K562 (cell line): ENCODE results near the gene CBX8. TPM values are rescaled to one million over a fixed set of nuclear protein-coding genes. Genes with fewer than 3 reads are reported as not detected.

Experiments used
- ATAC-seq: fragments of 200-7000 bp; cut with Tn5 transposase; 3 replicates; pipeline ENCODE4 v1.9.1; 2020; ENCODE audit warnings: moderate library complexity
- BruUV-seq: library from RNA; stranded (reverse); fragments of 400-500 nt; replicated peaks from 2 replicates; lab custom pipeline; 2021; lab: Mats Ljungman, UMichigan
- CTCF ChIA-PET: fragments of 300-600 bp; formaldehyde crosslinking; extraction: SDS; loops from one replicate; lab custom pipeline; 2021; ENCODE audit warnings: low intra/inter-chr PET ratio; lab: Yijun Ruan, JAX
- POLR2A ChIA-PET: fragments of 300-600, 350-650 bp; sonication (Branson Sonifier 250); formaldehyde crosslinking; extraction: SDS; loops from one replicate; lab custom pipeline; 2021; ENCODE audit warnings: antibody characterized with exemption, inconsistent platforms; lab: Yijun Ruan, JAX
- DNase-seq, 4 experiments: peaks; one replicate each; pipeline versions ENCODE4 v3.0.0 to v3.0.0-alpha.2; 2011 to 2018; ENCODE audit warnings: low spot score in 3 of 4, mixed read lengths in 3 of 4; ENCODE audit errors: extremely low read depth in 1 of 4
- FAIRE-seq: peaks from 2 replicates; lab custom pipeline; 2011; peaks lifted over from hg19 to GRCh38; lab: Jason Lieb, UNC
- H2AFZ ChIP-seq: 2 replicates; pipeline ENCODE4 v1.6.0; 2011; ENCODE audit warnings: low read depth, low read length, control low read depth, inconsistent platforms
- H3K27ac ChIP-seq: fragments of 200-600 bp; 3 replicates; pipeline ENCODE4 v1.8.0; 2011; ENCODE audit warnings: low read depth, mild to moderate bottlenecking, control low read depth, inconsistent platforms, low read length, moderate library complexity, mixed read lengths; ENCODE audit errors: extremely low read depth
- H3K27me3 ChIP-seq, 2 experiments: fragments of 300-600 bp in 1 of 2; 2 replicates in 1 of 2; 3 replicates in 1 of 2; pipeline versions ENCODE4 v1.6.0 to v1.8.0; 2011; ENCODE audit warnings: inconsistent platforms in 2 of 2, low read length in 2 of 2, mild to moderate bottlenecking in 1 of 2, mixed read lengths in 1 of 2, moderate library complexity in 1 of 2; ENCODE audit not compliant: control insufficient read depth in 2 of 2, insufficient read depth in 2 of 2
- H3K36me3 ChIP-seq: fragments of 300-600 bp; 3 replicates; pipeline ENCODE4 v1.8.0; 2011; ENCODE audit warnings: mild to moderate bottlenecking, low read length, inconsistent platforms; ENCODE audit not compliant: control insufficient read depth, insufficient read depth
- H3K4me1 ChIP-seq, 2 experiments: fragments of 200-600 bp in 1 of 2; replicated peaks in 1 of 2; 2 replicates in 1 of 2; 3 replicates in 1 of 2; pipeline versions ENCODE4 v1.5.1 to v1.8.0; 2011; ENCODE audit warnings: inconsistent platforms in 2 of 2, low read length in 2 of 2, mild to moderate bottlenecking in 1 of 2, mixed read lengths in 1 of 2, moderate library complexity in 1 of 2; ENCODE audit not compliant: control insufficient read depth in 2 of 2, insufficient read depth in 2 of 2
- H3K4me2 ChIP-seq: 2 replicates; pipeline ENCODE4 v1.6.1; 2011; ENCODE audit warnings: low read length, control low read depth, inconsistent platforms, mixed read lengths; ENCODE audit not compliant: insufficient read depth
- H3K4me3 ChIP-seq: fragments of 200-600 bp; sonication (generic), shearing (Covaris generic); 2 replicates; pipeline ENCODE4 v1.5.1; 2016; ENCODE audit warnings: control low read depth, inconsistent platforms
- H3K79me2 ChIP-seq: fragments of 200-600 bp; 3 replicates; pipeline ENCODE4 v1.8.0; 2011; ENCODE audit warnings: low read length, inconsistent platforms; ENCODE audit not compliant: control insufficient read depth, insufficient read depth
- H3K9ac ChIP-seq, 2 experiments: 2 replicates each; pipeline versions ENCODE4 v1.6.0 to v1.6.1; 2011; ENCODE audit warnings: low read depth in 2 of 2, low read length in 2 of 2, control low read depth in 1 of 2, inconsistent platforms in 1 of 2, mild to moderate bottlenecking in 1 of 2, mixed read lengths in 1 of 2; ENCODE audit not compliant: insufficient read depth in 1 of 2
- H3K9me1 ChIP-seq: one replicate; pipeline ENCODE4 v1.6.0; 2011; ENCODE audit warnings: inconsistent platforms, mild to moderate bottlenecking, low read length, moderate library complexity; ENCODE audit not compliant: control insufficient read depth, insufficient read depth
- H3K9me3 ChIP-seq: replicated peaks from 2 replicates; pipeline ENCODE4 v1.5.1; 2011; ENCODE audit warnings: low read depth, low read length, inconsistent platforms; ENCODE audit not compliant: control insufficient read depth, insufficient read depth
- H4K20me1 ChIP-seq: replicated peaks from 2 replicates; pipeline ENCODE4 v1.6.1; 2011; ENCODE audit warnings: low read length, inconsistent platforms, mixed read lengths; ENCODE audit not compliant: control insufficient read depth, insufficient read depth
- C11orf30 ChIP-seq: fragments of 450-650 bp; IDR thresholded peaks from 2 replicates; pipeline ENCODE4 v1.6.1; 2016; ENCODE audit warnings: low read depth, mild to moderate bottlenecking
- KLF16 ChIP-seq: IDR thresholded peaks from 2 replicates; pipeline ENCODE4 v1.6.1; 2016; ENCODE audit warnings: antibody characterized with exemption
- NFE2 ChIP-seq: IDR thresholded peaks from 2 replicates; pipeline ENCODE4 v1.6.1; 2014; ENCODE audit warnings: antibody characterized with exemption, low read depth
- NFIC ChIP-seq: fragments of 450-650 bp; IDR thresholded peaks from 2 replicates; pipeline ENCODE4 v1.6.1; 2017; ENCODE audit warnings: mild to moderate bottlenecking, inconsistent platforms
- WGBS: fragments of 100-300 bp; shearing (Covaris generic); methylation state at CpG from one replicate; pipeline ENCODE4 v1.1.6; 2016; ENCODE audit warnings: low coverage, mixed read lengths; ENCODE audit not compliant: insufficient coverage; ENCODE audit errors: missing lambda C conversion rate; 5-methylcytosine and 5-hydroxymethylcytosine counted together
- in situ Hi-C: fragments of 300-500 bp; cut with MboI; formaldehyde crosslinking; loops from 4 replicates; pipeline ENCODE4 v1.15.0; 2018; ENCODE audit warnings: inconsistent platforms, mixed read lengths
- intact Hi-C: fragments of 100-400 bp; cut with micrococcal nuclease; formaldehyde crosslinking; loops from 2 replicates; pipeline ENCODE4 v1.14.2; 2022
- polyA plus RNA-seq, 8 experiments: library from polyadenylated mRNA; depleted of rRNA in 4 of 8; stranded (reverse) in 5 of 8; unstranded in 3 of 8; fragments of >200 nt; fragmentation: Nextera tagmentation in 2 of 8; fragmentation: Illumina TruSeq in 1 of 8; extraction: Ambion mirVana in 2 of 8; extraction: Trizol in 1 of 8; gene quantifications; 2 replicates each; pipeline versions ENCODE4 v1.2.1 to v1.2.3, GENCODE V29; 2011 to 2014; ENCODE audit warnings: inconsistent platforms in 1 of 8, missing spikeins in 1 of 8
- total RNA-seq, 7 experiments: library from RNA; depleted of rRNA in 6 of 7; stranded (reverse); fragments of >200 nt in 6 of 7; fragmentation: Illumina TruSeq in 2 of 7; extraction: Trizol in 2 of 7; gene quantifications; 2 replicates each; pipeline versions ENCODE4 v1.2.1 to v1.2.3, GENCODE V29; 2011 to 2021; ENCODE audit warnings: low replicate concordance in 1 of 7

CBX8 gene
- total and polyA plus RNA-seq, 9 of the 15 experiments (the other 6 are each of a cell fraction or from before 2014, with no cell fraction given), result 0.08 to 11.9 (median 2.6) TPM

GRCh38 chr17:79769570-79770506 is 27.0 kb downstream of the CBX8 start:
- intact Hi-C loops (no loop called here), in situ Hi-C loops (no loop called here)
- Histone ChIP-seq H3K36me3 (no peaks in the 10 kb centered on the region), H3K27ac (no peak overlapping the region), H3K79me2 (no peaks in the 10 kb centered on the region), H4K20me1 (no peaks in the 10 kb centered on the region), H3K9ac (peak overlapping the region in 1 of 2 experiments; percentile 72; a peak in 2 of 4 replicates), H2AFZ (0 out of 2 replicates have a peak overlapping the region, but pooled peaks have one; percentile 26), H3K27me3 (peaks cover 0 to 2% of the 10 kb centered on the region in 2 experiments; a peak in 1 of 5 replicates), H3K9me1 (no peaks in the 10 kb centered on the region), H3K4me3 (no peak overlapping the region), H3K4me2 (no peak overlapping the region), H3K4me1 (peaks cover 4 to 13% of the 10 kb centered on the region in 2 experiments; a peak in 4 of 5 replicates), H3K9me3 (no peaks in the 10 kb centered on the region; the same call in 1 of the 2 replicates)
- 38% methylated on average over 27 of the region's 28 CpGs for WGBS
- CTCF ChIA-PET, result no interaction called here
- peak; percentile 56 for TF ChIP-seq NFIC
- TF ChIP-seq KLF16, result no peak
- peak; percentile 25; the same call in 1 of the 2 replicates for TF ChIP-seq C11orf30
- TF ChIP-seq NFE2, result peak; percentile 38; the same call in 1 of the 2 replicates
- no peak for DNase-seq
- no peak for FAIRE-seq
- no TSS peak for BruUV-seq
- peak; percentile 47; the same call in 2 of the 3 replicates for ATAC-seq
- POLR2A ChIA-PET, result interaction anchor here (0.5 to 0.9 kb wide), 3 partner anchors 8 to 34 kb away, joined by 3 to 5 read pairs (median 3); partner anchors contain the start of gene CBX2
